GM23248 (cell line): ENCODE data around the gene RAB27B.

Source experiments
- EZH2 ChIP-seq: fragments of 200-600 bp; sonication (generic); IDR thresholded peaks from 2 replicates; pipeline ENCODE4 v1.6.1; 2018; ENCODE audit warnings: antibody characterized with exemption, mild to moderate bottlenecking; ENCODE audit not compliant: insufficient read depth, poor library complexity, severe bottlenecking
- EZH2phosphoT487 ChIP-seq: fragments of 200-600 bp; sonication (generic); IDR thresholded peaks from 2 replicates; pipeline ENCODE4 v1.6.1; 2018; ENCODE audit warnings: antibody characterized with exemption, moderate library complexity, mild to moderate bottlenecking, low read depth; ENCODE audit not compliant: insufficient read depth

GRCh38 chr18:54872681-54873080, 44.4 kb downstream of the RAB27B start:
- TF ChIP-seq EZH2phosphoT487 (no peak), EZH2 (no peak)
